Fibroblast of peridontal ligament (primary cell): Measurements from ENCODE around the gene RASSF4.
A peak's percentile ranks its signal among the peaks of the same experiment; 100 is the strongest.

Experiments used
- DNase-seq: peaks from one replicate; pipeline ENCODE4 v3.0.0-alpha.2; 2010; ENCODE audit errors: extremely low read depth

Gene RASSF4

DNA sequence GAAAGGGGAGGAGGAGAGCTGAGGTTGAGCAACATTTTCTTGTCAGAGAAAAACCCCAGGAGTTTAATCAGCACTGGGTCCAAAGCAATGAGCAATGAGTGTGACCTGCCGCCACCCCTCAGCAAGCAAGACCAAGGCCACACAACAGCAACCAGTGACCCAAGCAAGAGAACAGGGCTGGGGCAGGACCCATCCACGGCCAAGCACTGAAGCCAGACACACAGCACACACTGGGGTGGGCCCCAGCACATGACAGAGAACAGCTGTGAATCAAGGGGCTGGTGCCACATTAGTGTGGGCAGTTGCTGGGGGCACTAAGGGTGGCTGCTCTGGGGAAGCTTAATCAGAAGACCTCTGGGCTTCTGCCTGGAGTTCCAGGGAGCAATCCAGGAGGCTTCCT lies 32.2 kb upstream of the RASSF4 start:
- no peak for DNase-seq

DNA sequence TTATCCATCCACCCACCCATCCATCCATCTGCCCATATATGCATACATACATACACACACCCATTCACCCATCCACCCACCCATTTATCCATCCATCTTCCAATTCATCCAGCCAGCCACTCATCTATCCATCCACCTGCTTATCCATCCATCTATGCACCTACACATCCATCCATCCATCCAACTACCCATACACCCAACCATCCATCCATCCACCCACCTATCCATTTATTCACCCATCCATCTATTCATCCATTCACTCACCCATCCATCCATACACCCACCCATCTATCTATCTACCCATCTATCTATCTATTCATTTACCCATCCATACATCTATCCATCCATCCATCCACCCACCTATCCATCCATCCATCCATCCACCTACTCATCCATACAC lies 31.1 kb upstream of the RASSF4 start:
- DNase-seq, result no peak

DNA sequence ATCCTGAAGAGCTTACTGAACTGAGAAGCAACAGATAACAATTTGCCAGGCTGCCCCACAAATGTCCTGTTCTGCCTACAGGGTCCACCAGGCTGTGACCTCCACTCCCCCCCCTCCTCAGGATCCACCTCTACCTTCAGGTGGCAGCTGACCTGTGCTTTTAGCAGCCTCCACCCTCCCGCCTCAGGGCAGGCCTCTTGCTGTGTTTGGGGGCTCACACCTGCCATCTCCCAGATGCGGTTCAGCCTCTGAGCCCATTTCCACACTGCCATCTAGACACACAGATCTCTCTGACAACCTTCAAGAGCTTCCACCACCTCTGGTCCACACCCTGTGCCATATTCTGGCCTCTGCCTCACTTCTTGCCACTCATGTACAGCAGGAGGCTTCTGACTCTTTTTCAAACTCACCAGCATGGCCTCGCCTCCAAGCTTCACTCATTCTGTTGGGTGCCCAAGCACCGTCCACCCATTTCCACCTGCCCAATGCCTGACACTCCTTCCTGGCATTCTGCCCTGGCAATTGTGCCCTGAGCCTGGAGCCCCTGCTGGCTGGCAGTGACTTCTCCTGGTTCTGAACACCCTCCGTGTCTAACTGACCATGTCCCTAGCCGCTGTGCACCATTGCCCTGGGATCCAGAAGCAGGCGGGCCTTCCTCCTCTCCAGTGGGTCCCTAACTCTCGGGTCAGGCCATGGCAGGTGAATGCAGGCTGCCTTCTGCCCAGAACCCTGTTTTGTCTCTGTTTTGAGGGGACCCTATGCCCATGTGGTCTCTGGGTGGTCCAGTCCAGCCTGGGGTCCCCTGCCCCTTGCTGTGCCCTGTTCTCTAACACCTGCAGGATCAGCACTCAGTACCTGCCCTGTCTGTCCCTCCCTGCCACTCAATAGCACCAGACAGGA lies 30.0 kb upstream of the RASSF4 start:
- DNase-seq, result no peak

GRCh38 chr10:44930904-44931620 lies 28.5 kb upstream of the RASSF4 start:
- no peak for DNase-seq

GRCh38 chr10:44931621-44932516 lies 27.7 kb upstream of the RASSF4 start:
- DNase-seq, result no peak

- DNase-seq, result peak; percentile 78
Measured at GRCh38 chr10:44932517-44933450, 26.8 kb upstream of the RASSF4 start.

GRCh38 chr10:44933451-44934321 lies 25.9 kb upstream of the RASSF4 start:
- no peak for DNase-seq

DNA sequence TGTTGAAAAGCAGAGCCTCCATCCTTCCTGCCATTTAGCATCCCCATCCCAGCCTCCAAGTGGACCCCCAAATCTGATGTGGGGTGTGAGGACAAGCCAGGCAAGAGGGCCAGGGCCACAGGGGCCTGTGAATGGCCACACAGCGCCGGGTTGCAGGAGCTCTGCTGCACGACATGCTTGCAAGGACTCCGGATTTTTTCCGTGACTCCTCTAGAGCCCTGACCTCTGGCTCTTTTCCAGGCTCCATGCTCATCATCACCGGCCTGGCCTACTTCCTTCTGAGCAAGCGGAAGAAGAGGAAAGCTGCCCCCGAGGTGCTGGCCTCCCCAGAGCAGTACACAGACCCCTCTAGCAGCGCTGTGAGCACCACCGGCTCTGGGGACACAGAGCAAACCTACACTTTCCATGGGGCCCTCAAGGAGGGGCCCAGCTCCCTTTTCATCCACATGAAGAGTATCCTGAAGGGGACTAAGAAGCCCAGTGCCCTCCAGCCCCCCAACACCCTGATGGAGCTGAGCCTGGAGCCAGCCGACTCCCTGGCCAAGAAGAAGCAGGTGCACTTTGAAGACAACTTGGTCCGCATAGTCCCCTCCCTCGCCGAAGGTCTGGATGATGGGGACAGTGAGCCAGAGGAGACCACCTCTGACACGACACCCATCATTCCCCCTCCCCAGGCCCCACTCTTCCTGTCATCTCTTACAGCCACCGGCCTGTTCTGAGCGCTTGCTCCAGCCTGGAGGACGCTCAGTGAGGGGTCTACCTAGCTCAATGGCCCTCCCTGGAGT lies 25.0 kb upstream of the RASSF4 start:
- DNase-seq, result no peak

GRCh38 chr10:44935201-44935965 lies 24.2 kb upstream of the RASSF4 start:
- DNase-seq, result peak; percentile 85

GRCh38 chr10:44935966-44936295 lies 23.7 kb upstream of the RASSF4 start:
- DNase-seq, result no peak

GRCh38 chr10:44936314-44936975 lies 23.2 kb upstream of the RASSF4 start:
- no peak for DNase-seq

GRCh38 chr10:44937196-44938005 lies 22.2 kb upstream of the RASSF4 start:
- peak; percentile 25 for DNase-seq

- DNase-seq, result peak; percentile 28
Measured at GRCh38 chr10:44938956-44939355, 20.6 kb upstream of the RASSF4 start.

DNA sequence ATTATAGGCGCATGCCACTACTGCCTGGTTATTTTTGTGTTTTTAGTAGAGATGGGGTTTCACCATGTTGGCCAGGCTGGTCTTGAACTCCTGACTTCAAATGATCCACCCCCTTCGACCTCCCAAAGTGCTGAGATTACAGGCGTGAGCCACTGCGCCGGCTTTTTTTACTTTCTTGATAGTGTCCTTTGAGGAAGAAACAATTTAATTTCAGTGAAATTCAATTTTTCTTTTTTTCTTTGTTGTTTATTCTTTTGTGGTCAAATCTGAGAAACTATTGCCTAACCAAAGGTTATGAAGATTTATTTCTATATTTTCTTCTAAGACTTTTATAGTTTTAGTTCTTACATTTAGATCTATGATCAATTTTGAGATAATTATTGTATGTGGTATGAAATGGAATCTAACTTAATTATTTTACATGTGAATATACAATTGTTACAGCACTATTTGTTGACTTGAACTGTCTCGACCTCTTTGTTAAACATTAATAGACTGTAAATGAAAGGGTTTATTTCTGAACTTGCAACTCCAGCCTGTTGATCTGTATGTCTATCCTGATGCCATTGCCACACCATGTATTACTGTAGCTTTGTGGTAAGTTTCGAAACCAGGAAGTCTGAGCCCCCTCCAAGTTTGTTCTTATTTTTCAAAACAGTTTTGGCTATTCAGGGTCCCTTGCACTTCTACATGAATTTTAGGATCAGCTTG lies 19.8 kb upstream of the RASSF4 start:
- peak; percentile 22 for DNase-seq

DNA sequence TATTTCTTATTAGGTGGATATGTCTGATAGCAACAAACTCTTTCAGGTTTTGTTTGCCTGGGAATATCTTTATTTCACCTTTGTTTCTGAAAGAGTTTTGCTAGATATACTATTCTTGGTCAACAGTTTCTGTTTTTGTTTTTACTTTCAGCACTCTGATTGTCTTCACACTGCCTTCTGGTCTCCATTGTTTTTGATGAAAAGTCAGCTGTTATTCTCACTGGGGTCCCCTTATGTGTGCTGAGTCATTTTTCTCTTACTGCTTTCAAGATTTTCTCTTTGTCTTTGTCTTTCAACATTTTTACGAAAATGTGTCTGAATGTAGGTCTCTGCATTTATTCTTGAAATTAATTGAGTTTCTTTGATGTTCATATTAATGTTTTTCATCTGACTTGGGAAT lies 15.2 kb upstream of the RASSF4 start:
- no peak for DNase-seq

DNA sequence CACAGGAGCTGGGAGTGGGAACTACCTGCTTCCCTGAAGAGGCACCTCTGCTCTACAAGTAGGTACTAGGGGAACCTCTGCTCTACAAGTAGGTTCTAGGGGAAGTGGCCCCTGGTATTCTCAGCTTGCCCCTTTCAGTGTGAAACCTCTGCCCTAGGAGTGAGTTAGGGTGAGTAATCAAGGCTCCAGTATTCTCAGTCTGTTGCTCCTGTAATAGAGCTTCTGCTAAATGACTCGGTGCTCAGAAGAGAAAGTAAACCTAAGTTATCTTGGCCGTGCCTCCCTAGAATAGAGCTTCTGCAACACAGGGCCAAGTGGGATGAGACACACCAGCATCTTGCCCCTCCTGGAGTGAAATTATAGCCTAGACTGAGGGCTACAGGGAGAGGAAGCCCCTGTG lies 13.4 kb upstream of the RASSF4 start:
- DNase-seq, result peak; percentile 44
